Left renal cortex interstitium (tissue), 4 donors: Measurements from ENCODE around the gene ARHGEF39. TPM values are rescaled to one million over a fixed set of nuclear protein-coding genes. Genes with fewer than 3 reads are reported as not detected.

Experiments
- DNase-seq, 4 donors: peaks; one replicate each; pipeline ENCODE4 v3.0.0-alpha.2; 2013; ENCODE audit warnings: low read depth in 4 of 4, low spot score in 2 of 4, missing footprints in 1 of 4
- polyA plus RNA-seq, 4 donors: library from polyadenylated mRNA; unstranded; fragments of 120-200 nt; gene quantifications; one replicate each; pipeline ENCODE4 v1.2.1, GENCODE V29; 2013; ENCODE audit not compliant: insufficient read length in 4 of 4

Gene ARHGEF39
- polyA plus RNA-seq, 4 donors = 6.1 to 11.0 (median 9.9) TPM

GRCh38 chr9:35679091-35679490 lies 14.1 kb upstream of the ARHGEF39 start:
- DNase-seq = no peak

GRCh38 chr9:35675732-35676392 lies 10.9 kb upstream of the ARHGEF39 start:
- DNase-seq = peak in 1 of 4 donors; percentile 77

DNA sequence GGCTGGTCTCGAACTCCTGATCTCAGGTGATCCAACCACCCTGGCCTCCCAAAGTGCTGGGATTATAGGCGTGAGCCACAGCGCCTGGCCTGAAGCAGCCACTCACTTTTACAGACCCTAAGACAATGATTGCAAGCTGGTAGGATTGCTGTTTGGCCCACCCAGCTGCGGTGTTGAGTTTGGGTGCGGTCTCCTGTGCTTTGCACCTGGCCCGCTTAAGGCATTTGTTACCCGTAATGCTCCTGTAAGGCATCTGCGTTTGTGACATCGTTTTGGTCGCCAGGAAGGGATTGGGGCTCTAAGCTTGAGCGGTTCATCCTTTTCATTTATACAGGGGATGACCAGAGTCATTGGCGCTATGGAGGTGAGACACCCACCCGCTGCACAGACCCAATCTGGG lies 10.2 kb upstream of the ARHGEF39 start:
- no peak for DNase-seq

GRCh38 chr9:35674025-35674361 lies 9.0 kb upstream of the ARHGEF39 start:
- DNase-seq = no peak

DNA sequence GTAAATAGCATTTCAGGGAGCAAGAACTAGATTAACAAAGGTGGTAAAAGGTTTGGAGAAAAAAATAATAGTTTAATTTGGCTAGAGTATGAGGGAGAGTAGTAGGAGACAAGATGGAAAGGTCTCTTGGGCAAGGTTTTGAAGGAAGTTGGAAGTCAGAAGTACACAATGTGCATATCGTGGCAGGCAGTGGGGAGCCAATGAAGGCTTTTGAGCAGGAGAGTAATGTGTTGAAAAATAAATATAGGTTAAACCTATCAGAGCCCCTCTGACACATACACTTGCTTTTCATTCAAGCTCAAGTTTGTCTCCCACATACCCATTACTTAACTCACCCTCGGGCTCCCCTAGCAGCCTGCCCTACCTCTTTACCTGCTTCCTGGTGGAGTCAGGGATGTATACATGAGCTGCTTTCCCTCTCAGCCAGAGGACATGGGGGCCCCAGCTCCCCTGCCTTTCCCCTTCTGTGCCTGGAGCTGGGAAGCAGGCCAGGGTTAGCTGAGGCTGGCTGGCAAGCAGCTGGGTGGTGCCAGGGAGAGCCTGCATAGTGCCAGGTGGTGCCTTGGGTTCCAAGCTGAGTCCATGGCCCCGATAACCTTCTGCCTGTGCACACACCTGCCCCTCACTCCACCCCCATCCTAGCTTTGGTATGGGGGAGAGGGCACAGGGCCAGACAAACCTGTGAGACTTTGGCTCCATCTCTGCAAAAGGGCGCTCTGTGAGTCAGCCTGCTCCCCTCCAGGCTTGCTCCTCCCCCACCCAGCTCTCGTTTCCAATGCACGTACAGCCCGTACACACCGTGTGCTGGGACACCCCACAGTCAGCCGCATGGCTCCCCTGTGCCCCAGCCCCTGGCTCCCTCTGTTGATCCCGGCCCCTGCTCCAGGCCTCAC lies 8.4 kb upstream of the ARHGEF39 start, which contains the start of gene CA9:
Gene CA9 (plus strand): TSS at position 797 of the 893 bp plus-strand sequence. CDS start 32 bp downstream, at position 829.
- DNase-seq = no peak

DNA sequence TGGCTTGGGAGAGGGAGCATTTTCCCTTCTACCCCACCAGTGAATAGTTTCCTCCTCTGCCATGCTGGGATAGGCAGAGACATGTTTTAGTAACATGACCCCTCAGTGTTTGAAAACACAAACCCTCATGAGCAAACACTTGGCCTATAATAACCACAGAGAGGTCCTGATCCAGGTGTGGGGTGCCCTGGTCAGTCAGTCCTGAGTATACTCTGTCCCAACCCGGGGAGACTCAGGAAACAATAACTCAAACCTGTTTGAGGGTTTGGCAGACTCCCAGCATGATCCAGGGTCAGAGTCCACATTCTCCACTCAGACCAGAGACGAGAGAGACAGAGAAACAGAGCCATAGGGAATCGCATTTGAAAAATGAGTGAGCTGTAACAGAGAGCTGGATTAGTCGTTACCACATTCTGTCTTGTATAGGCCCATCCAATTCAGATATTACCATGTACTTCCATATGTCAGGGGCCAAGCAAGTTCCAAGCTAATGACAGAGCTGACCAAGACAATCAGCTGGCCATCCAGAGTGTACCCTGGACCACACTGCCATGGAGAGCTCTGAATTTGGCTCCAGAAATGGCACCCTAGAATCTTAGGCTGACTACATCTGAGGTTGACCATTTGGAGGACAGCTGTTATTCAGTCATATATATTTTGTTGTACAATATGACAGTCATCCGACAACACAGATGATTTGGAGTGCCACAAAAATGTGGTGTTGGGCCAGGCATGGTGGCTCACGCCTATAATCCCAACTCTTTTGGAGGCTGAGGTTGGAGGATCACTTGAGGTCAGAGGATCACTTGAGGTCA lies 4.5 kb upstream of the ARHGEF39 start:
- no peak for DNase-seq

DNA sequence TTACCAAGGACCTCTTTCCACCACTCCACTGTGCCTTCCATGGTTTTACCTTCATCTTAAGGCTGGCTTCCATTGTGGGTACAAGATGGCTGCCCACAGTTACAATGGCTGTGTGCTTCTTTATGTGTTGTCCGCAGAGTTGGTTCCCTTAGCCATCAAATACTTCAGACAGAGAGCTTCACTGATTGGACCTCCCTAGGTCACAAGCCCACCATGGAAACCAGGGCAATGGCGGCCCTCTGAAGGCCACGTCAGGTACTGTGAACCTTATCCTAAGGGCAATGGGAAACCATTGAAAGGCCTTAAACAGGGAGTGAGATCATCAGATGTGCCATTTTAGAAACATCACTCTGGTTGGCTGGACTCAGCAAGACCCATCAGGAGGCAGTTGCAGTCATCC lies 2.9 kb upstream of the ARHGEF39 start:
- DNase-seq = no peak

DNA sequence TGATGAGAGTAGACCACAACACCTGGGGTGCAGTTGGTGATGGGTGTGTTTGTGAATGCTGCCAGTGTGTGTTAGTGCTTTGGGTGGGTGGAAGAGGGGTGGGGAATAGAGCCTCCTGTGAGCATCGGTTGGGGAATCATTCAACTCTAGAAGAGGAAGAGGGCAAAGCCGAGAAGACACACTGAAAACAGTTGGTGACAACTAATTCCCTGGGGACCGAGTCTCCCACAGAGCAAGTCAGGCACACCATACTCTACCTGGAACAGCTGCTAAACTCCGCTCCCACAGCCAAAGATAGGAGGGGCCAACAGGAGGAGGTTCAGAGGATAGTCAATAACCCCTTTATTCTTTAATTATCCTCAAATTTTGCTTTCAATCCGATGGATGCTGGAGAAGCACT lies 1.6 kb upstream of the ARHGEF39 start:
- no peak for DNase-seq

- DNase-seq = no peak
These were observed 1.1 kb upstream of the ARHGEF39 start for GRCh38 chr9:35666045-35666444.

- DNase-seq = no peak
These were observed 450 bp upstream of the ARHGEF39 start for GRCh38 chr9:35665471-35665818.

GRCh38 chr9:35662437-35662836 lies 2.6 kb downstream of the ARHGEF39 start:
- DNase-seq = no peak

GRCh38 chr9:35661756-35662350 lies 3.1 kb downstream of the ARHGEF39 start:
- DNase-seq = no peak

- DNase-seq = no peak
These were observed 4.0 kb downstream of the ARHGEF39 start for GRCh38 chr9:35660966-35661415.

GRCh38 chr9:35659340-35659739 lies 5.7 kb downstream of the ARHGEF39 start:
- no peak for DNase-seq

DNA sequence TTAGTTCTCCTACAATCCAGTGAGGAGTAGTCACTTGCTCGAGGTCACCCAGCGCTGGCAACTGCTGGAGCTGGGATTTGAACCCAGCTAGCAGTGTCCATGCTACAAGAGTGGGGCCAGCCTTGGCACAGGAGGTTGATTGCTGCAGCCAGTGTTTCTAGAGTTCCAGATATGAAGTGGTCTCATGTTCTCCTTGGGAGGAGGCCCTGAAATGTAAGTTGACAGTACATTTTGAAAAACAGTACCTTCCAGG lies 6.1 kb downstream of the ARHGEF39 start:
- DNase-seq = no peak

DNA sequence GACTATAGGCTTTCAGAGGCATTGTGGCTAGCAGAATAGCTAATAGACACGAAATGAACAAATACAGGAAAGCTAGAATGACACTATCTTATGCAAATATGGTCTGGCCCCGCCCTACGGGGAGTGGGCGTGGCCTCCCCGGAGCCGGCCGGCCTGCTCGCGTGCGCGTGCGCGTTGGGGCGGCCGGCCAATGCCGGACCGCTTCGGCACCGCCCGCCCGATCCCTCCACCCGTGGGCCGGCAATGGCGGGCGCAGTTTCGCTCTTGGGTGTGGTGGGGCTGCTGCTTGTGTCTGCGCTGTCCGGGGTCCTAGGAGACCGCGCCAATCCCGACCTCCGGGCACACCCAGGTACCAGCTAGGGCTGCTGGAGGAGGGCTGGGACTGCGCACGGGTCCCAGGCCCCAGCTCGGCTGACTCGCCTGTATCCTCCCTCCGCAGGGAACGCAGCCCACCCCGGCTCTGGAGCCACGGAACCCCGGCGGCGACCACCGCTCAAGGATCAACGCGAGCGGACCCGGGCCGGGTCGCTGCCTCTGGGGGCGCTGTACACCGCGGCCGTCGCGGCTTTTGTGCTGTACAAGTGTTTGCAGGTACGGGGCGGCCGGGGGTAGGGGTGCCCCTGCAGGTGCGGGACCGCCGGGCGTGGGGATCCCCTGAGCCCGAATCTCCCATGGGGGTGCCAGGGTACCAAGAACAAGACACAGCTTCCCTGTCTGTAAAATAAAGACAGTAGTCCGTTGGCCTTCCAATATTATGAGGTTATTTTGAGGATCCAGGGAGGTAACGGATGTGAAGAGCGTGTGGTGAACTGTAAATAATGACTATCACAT lies 6.6 kb downstream of the ARHGEF39 start, which contains the start of gene CCDC107:
Gene CCDC107 (plus strand): TSS at position 156 of the 831 bp plus-strand sequence. CDS start 88 bp downstream, at position 244.
- peak; percentile 64 to 98 (median 85) for DNase-seq

- DNase-seq = peak; percentile 96 to 99 (median 97)
These were observed 7.4 kb downstream of the ARHGEF39 start, which contains the start of gene RMRP for GRCh38 chr9:35657546-35658136. Gene RMRP (minus strand): TSS chr9:35658019.

- no peak for DNase-seq
These were observed 8.0 kb downstream of the ARHGEF39 start for GRCh38 chr9:35656831-35657545.

GRCh38 chr9:35656348-35656747 lies 8.6 kb downstream of the ARHGEF39 start:
- DNase-seq = no peak
